Vagina (tissue), 2 donors: Measurements from ENCODE around the gene PARP9. TPM values are rescaled to one million over a fixed set of nuclear protein-coding genes. Genes with fewer than 3 reads are reported as not detected.

Source experiments
- DNase-seq, 2 donors: peaks; one replicate each; pipeline ENCODE4 v3.0.0-alpha.2; 2017; ENCODE audit errors: extremely low spot score in 2 of 2
- H3K27ac ChIP-seq: fragments of 200-600 bp; sonication (generic); one replicate; pipeline ENCODE4 v1.5.1; 2019
- H3K27me3 ChIP-seq: fragments of 200-600 bp; sonication (generic); one replicate; pipeline ENCODE4 v1.5.1; 2019
- H3K36me3 ChIP-seq, 2 donors: fragments of 200-600 bp; sonication (generic); one replicate each; pipeline ENCODE4 v1.5.1; 2017 to 2019
- H3K4me1 ChIP-seq: fragments of 200-600 bp; sonication (generic); one replicate; pipeline ENCODE4 v1.5.1; 2019
- H3K4me3 ChIP-seq, 2 donors: fragments of 200-600 bp; sonication (generic); 1 replicate in 1 of 2; 2 replicates in 1 of 2; pipeline ENCODE4 v1.5.1; 2016 to 2019
- H3K9me3 ChIP-seq: fragments of 200-600 bp; sonication (generic); one replicate; pipeline ENCODE4 v1.5.1; 2019
- CTCF ChIP-seq, 3 experiments: fragments of 450-650 bp in 2 of 3; fragments of 200-600 bp in 1 of 3; sonication (generic) in 1 of 3; IDR thresholded peaks; one replicate each; pipeline ENCODE4 v1.5.1; 2017 to 2019; ENCODE audit warnings: antibody characterized with exemption in 3 of 3, mild to moderate bottlenecking in 2 of 3, moderate library complexity in 2 of 3
- POLR2A ChIP-seq, 2 donors: fragments of 450-650 bp; IDR thresholded peaks; one replicate each; pipeline ENCODE4 v1.6.1; 2017; ENCODE audit warnings: antibody characterized with exemption in 2 of 2, mild to moderate bottlenecking in 2 of 2, moderate library complexity in 2 of 2
- POLR2AphosphoS5 ChIP-seq, 2 donors: sonication (generic); formaldehyde crosslinking; IDR thresholded peaks; one replicate each; pipeline ENCODE4 v1.9.0; 2017; ENCODE audit warnings: antibody characterized with exemption in 2 of 2, mild to moderate bottlenecking in 2 of 2, low read depth in 1 of 2; ENCODE audit not compliant: insufficient read depth in 1 of 2
- intact Hi-C: fragments of 100-400 bp; cut with DNase I; formaldehyde crosslinking; loops from one replicate; pipeline ENCODE4 v1.15.1; 2023
- total RNA-seq: library from RNA; depleted of rRNA; stranded (reverse); fragments of >200 nt; gene quantifications from one replicate; pipeline ENCODE4 v1.2.3, GENCODE V29; 2016

Gene PARP9
- total RNA-seq, 1 donor from 2014 or later = 19.4 TPM

- Histone ChIP-seq H3K4me1 (no peaks in the 10 kb centered on the region), H3K27ac (no peak overlapping the region), H3K4me3 (no peak overlapping the region), H3K27me3 (no peaks in the 10 kb centered on the region), H3K36me3 (no peaks in the 10 kb centered on the region), H3K9me3 (no peaks in the 10 kb centered on the region)
- TF ChIP-seq CTCF (IDR thresholded peaks at IDR 0.05) = no peak
- no peak for TF ChIP-seq POLR2AphosphoS5 (IDR thresholded peaks at IDR 0.05; ENCODE audit: insufficient read depth in 1 of 2, low read depth in 1 of 2)
- intact Hi-C loops = no loop called here
- no peak for DNase-seq
These were observed 26.5 kb upstream of the PARP9 start for GRCh38 chr3:122590610-122591009.

- no peaks in the 10 kb centered on the region for H3K36me3 ChIP-seq
- H3K9me3 ChIP-seq = no peaks in the 10 kb centered on the region
- H3K4me3 ChIP-seq = no peak overlapping the region
- H3K27ac ChIP-seq = no peak overlapping the region
- intact Hi-C loops = no loop called here
- TF ChIP-seq POLR2AphosphoS5 (IDR thresholded peaks at IDR 0.05; ENCODE audit: insufficient read depth in 1 of 2, low read depth in 1 of 2) (no peak), POLR2A (IDR thresholded peaks at IDR 0.05) (no peak), CTCF (IDR thresholded peaks at IDR 0.05) (no peak)
- no peak for DNase-seq
- H3K27me3 ChIP-seq = no peaks in the 10 kb centered on the region
- H3K4me1 ChIP-seq = no peaks in the 10 kb centered on the region
These were observed 25.2 kb upstream of the PARP9 start for GRCh38 chr3:122589297-122589696.

GRCh38 chr3:122587572-122587971, 23.5 kb upstream of the PARP9 start:
- H3K4me1 ChIP-seq = no peaks in the 10 kb centered on the region
- H3K4me3 ChIP-seq = no peak overlapping the region
- H3K27ac ChIP-seq = no peak overlapping the region
- H3K9me3 ChIP-seq = no peaks in the 10 kb centered on the region
- intact Hi-C loops = no loop called here
- TF ChIP-seq POLR2A (IDR thresholded peaks at IDR 0.05) = no peak
- TF ChIP-seq POLR2AphosphoS5 (IDR thresholded peaks at IDR 0.05; ENCODE audit: insufficient read depth in 1 of 2, low read depth in 1 of 2) = no peak
- no peak for TF ChIP-seq CTCF (IDR thresholded peaks at IDR 0.05)
- H3K27me3 ChIP-seq = no peaks in the 10 kb centered on the region
- H3K36me3 ChIP-seq = no peaks in the 10 kb centered on the region
- no peak for DNase-seq

- DNase-seq = no peak
- H3K4me1 ChIP-seq = no peaks in the 10 kb centered on the region
- TF ChIP-seq POLR2A (IDR thresholded peaks at IDR 0.05) (no peak), CTCF (IDR thresholded peaks at IDR 0.05) (no peak), POLR2AphosphoS5 (IDR thresholded peaks at IDR 0.05; ENCODE audit: insufficient read depth in 1 of 2, low read depth in 1 of 2) (no peak)
- intact Hi-C loops = no loop called here
- H3K9me3 ChIP-seq = peaks cover 5% of the 10 kb centered on the region
- H3K27me3 ChIP-seq = no peaks in the 10 kb centered on the region
- no peak overlapping the region for H3K27ac ChIP-seq
- H3K4me3 ChIP-seq = no peak overlapping the region
- no peaks in the 10 kb centered on the region for H3K36me3 ChIP-seq
These were observed 22.8 kb upstream of the PARP9 start for GRCh38 chr3:122586773-122587485.

GRCh38 chr3:122586098-122586497, 22.0 kb upstream of the PARP9 start:
- Histone ChIP-seq H3K27me3 (no peaks in the 10 kb centered on the region), H3K27ac (no peak overlapping the region), H3K9me3 (peaks cover 5% of the 10 kb centered on the region), H3K4me3 (no peak overlapping the region), H3K4me1 (no peaks in the 10 kb centered on the region), H3K36me3 (no peaks in the 10 kb centered on the region)
- TF ChIP-seq CTCF (IDR thresholded peaks at IDR 0.05) = no peak
- no peak for TF ChIP-seq POLR2A (IDR thresholded peaks at IDR 0.05)
- no peak for TF ChIP-seq POLR2AphosphoS5 (IDR thresholded peaks at IDR 0.05; ENCODE audit: insufficient read depth in 1 of 2, low read depth in 1 of 2)
- intact Hi-C loops = no loop called here
- DNase-seq = no peak
